ENCODE results near the gene MPZL3.

GRCh38 chr11:118289401-118289800 is 37.2 kb upstream of the MPZL3 start:
- TF ChIP-seq POLR2AphosphoS5 (IDR thresholded peaks at IDR 0.05; ENCODE audit: low read depth, low read length): no peak
- no peak for TF ChIP-seq TAF1 (IDR thresholded peaks at IDR 0.05; ENCODE audit: borderline replicate concordance, low read depth, low read length)
- no peak for TF ChIP-seq POLR2A (IDR thresholded peaks at IDR 0.05; ENCODE audit: low read depth, low read length)

All from GM12892 (cell line).